RWPE2 (cell line): ENCODE data around the gene BFAR.

ENCODE experiments used
- ATAC-seq: fragments of 200-7000 bp; cut with Tn5 transposase; 3 replicates; pipeline ENCODE4 v1.9.1; 2021; ENCODE audit warnings: low read depth
- DNase-seq: peaks from one replicate; pipeline ENCODE4 v3.0.0-alpha.2; 2020; ENCODE audit warnings: low spot score
- H3K27ac ChIP-seq: fragments of 450-650 bp; 2 replicates; pipeline ENCODE4 v1.5.1; 2017; ENCODE audit warnings: mild to moderate bottlenecking; ENCODE audit not compliant: poor library complexity, severe bottlenecking
- H3K27me3 ChIP-seq: fragments of 250-450 bp; sonication (Bioruptor Pico); 2 replicates; pipeline ENCODE4 v1.5.1; 2021; ENCODE audit warnings: mild to moderate bottlenecking, moderate library complexity; ENCODE audit not compliant: insufficient read depth, poor library complexity, severe bottlenecking
- H3K36me3 ChIP-seq: fragments of 250-450 bp; sonication (Bioruptor Pico); 2 replicates; pipeline ENCODE4 v1.5.1; 2020; ENCODE audit warnings: low read depth, mild to moderate bottlenecking, moderate library complexity
- H3K4me1 ChIP-seq: fragments of 250-450 bp; sonication (Bioruptor Pico); 2 replicates; pipeline ENCODE4 v1.5.1; 2021; ENCODE audit warnings: mild to moderate bottlenecking, moderate library complexity; ENCODE audit not compliant: insufficient read depth, poor library complexity, severe bottlenecking
- H3K4me3 ChIP-seq: fragments of 250-450 bp; sonication (Bioruptor Pico); 2 replicates; pipeline ENCODE4 v1.5.1; 2021; ENCODE audit warnings: mild to moderate bottlenecking, moderate library complexity; ENCODE audit not compliant: severe bottlenecking
- H3K9me3 ChIP-seq: fragments of 250-450 bp; sonication (Bioruptor Pico); 2 replicates; pipeline ENCODE4 v1.5.1; 2021; ENCODE audit warnings: mild to moderate bottlenecking, moderate library complexity; ENCODE audit not compliant: severe bottlenecking
- CTCF ChIP-seq: fragments of 450-650 bp; IDR thresholded peaks from one replicate; pipeline ENCODE4 v1.5.1; 2017; ENCODE audit warnings: mild to moderate bottlenecking, moderate library complexity; ENCODE audit not compliant: poor library complexity, severe bottlenecking

The BFAR gene

DNA sequence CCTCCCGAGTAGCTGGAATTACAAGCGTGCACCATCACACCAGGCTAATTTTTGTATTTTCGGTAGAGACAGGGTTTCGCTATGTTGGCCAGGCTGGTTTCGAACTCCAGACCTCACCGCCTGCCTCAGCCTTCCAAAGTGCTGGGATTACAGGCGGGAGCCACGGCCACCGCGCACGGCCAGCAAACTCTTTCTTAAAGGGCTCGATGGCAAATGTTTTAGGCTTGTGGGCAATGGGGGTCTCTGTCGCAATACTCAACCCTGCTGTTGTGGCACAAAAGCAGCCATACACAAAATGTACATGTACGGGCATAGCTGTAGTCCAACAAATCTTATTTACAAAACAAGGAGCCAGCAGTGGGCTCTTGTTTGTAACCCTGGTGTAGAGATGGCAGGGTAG is 21.1 kb upstream of the BFAR start:
- Histone ChIP-seq H3K36me3 (peaks cover 89% of the 10 kb centered on the region), H3K4me1 (no peaks in the 10 kb centered on the region)
- TF ChIP-seq CTCF, result no peak

GRCh38 chr16:14613991-14614390 is 18.8 kb upstream of the BFAR start:
- H3K9me3 ChIP-seq, result no peaks in the 10 kb centered on the region
- H3K27me3 ChIP-seq, result no peaks in the 10 kb centered on the region
- no peak overlapping the region for H3K4me3 ChIP-seq
- no peaks in the 10 kb centered on the region for H3K4me1 ChIP-seq
- H3K27ac ChIP-seq, result no peak overlapping the region
- ATAC-seq (no peak), DNase-seq (no peak)
- peaks cover 75% of the 10 kb centered on the region for H3K36me3 ChIP-seq
- TF ChIP-seq CTCF, result no peak

More for the DNA sequence above, 21.1 kb upstream of the BFAR start:
- ATAC-seq (no peak), DNase-seq (no peak)
- H3K4me3 ChIP-seq, result no peak overlapping the region
- no peak overlapping the region for H3K27ac ChIP-seq
- no peaks in the 10 kb centered on the region for H3K27me3 ChIP-seq
- H3K9me3 ChIP-seq, result no peaks in the 10 kb centered on the region

DNA sequence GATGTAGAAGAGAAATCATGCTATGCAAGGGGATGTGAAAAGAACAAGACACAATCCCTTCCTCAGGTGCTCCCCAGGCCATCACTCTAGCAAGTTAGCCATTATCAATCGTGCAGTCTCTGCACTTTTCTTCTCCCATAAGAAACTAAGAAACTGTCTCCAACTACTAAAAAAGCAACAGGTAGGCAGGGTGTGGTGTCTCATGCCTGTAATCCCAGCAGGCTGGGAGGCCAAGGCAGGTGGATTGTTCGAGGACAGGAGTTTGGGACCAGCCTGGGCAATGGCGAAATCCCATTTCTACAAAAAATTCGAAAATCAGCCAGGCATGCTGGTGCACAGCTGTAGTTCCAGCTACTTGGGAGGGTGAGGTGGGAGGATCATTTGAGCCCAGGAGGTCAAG is 16.5 kb upstream of the BFAR start:
- Histone ChIP-seq H3K27ac (no peak overlapping the region), H3K27me3 (no peaks in the 10 kb centered on the region), H3K4me1 (no peaks in the 10 kb centered on the region), H3K9me3 (no peaks in the 10 kb centered on the region), H3K4me3 (no peak overlapping the region), H3K36me3 (peaks cover 64% of the 10 kb centered on the region)
- TF ChIP-seq CTCF, result no peak
- ATAC-seq (no peak), DNase-seq (no peak)

DNA sequence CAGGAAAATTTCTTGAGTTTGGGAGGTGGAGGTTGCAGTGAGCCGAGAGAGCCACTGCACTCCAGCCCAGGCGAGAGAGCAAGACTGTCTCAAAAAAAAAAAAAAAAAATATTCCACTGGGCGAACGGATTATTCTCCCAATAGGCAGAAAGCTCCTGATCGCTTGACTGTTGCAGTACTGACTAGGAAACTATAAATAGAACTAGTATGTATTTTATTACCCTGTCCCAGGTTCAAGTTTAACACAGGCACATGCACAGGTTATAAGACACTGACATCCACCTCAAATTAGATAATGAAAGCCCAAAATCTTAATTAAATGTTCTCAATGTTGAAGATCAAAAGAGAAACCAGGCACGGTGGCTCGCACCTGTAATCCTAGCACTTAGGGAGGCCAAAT is 14.2 kb upstream of the BFAR start:
- DNase-seq (no peak), ATAC-seq (no peak)
- Histone ChIP-seq H3K36me3 (peaks cover 65% of the 10 kb centered on the region), H3K4me3 (no peak overlapping the region), H3K27me3 (no peaks in the 10 kb centered on the region), H3K27ac (no peak overlapping the region), H3K4me1 (no peaks in the 10 kb centered on the region), H3K9me3 (no peaks in the 10 kb centered on the region)
- TF ChIP-seq CTCF, result no peak

DNA sequence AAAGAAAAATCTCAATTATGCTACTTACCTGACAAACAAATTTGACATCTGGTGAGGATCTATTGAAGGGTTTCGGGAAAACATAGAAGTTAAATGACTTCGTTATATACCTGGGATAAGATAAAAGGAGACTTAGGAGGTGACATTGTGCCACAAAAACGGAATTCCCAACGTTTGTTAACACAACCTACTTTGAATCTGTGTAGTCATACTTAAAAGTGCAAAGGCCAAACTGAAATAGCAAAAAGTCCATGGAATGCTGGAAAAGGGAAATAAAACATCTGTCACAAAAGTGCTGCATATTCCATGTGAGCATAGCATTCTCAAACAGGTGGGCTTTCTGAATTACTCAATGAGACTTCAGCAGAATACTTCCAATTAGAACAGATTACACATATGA is 5.7 kb upstream of the BFAR start:
- H3K36me3 ChIP-seq, result peaks cover 66% of the 10 kb centered on the region
- no peaks in the 10 kb centered on the region for H3K27me3 ChIP-seq
- H3K4me1 ChIP-seq, result peaks cover 20% of the 10 kb centered on the region
- H3K27ac ChIP-seq, result no peak overlapping the region
- ATAC-seq (no peak), DNase-seq (no peak)
- H3K9me3 ChIP-seq, result no peaks in the 10 kb centered on the region
- TF ChIP-seq CTCF, result no peak
- no peak overlapping the region for H3K4me3 ChIP-seq
